Astrocyte (in vitro differentiated cells and primary cell): ENCODE results near the gene SLC29A3.

ENCODE experiments used
- EZH2 ChIP-seq: IDR thresholded peaks from 2 replicates; pipeline ENCODE4 v1.6.1; 2012; ENCODE audit warnings: mild to moderate bottlenecking, low read length, inconsistent platforms; ENCODE audit not compliant: insufficient read depth
- TF ChIP-seq, protein P1 (sequence below): IDR thresholded peaks from 2 replicates; pipeline ENCODE4 v1.5.1; 2011; ENCODE audit warnings: low read depth, mild to moderate bottlenecking, inconsistent platforms, low read length, moderate library complexity; ENCODE audit not compliant: insufficient read depth

DNA sequence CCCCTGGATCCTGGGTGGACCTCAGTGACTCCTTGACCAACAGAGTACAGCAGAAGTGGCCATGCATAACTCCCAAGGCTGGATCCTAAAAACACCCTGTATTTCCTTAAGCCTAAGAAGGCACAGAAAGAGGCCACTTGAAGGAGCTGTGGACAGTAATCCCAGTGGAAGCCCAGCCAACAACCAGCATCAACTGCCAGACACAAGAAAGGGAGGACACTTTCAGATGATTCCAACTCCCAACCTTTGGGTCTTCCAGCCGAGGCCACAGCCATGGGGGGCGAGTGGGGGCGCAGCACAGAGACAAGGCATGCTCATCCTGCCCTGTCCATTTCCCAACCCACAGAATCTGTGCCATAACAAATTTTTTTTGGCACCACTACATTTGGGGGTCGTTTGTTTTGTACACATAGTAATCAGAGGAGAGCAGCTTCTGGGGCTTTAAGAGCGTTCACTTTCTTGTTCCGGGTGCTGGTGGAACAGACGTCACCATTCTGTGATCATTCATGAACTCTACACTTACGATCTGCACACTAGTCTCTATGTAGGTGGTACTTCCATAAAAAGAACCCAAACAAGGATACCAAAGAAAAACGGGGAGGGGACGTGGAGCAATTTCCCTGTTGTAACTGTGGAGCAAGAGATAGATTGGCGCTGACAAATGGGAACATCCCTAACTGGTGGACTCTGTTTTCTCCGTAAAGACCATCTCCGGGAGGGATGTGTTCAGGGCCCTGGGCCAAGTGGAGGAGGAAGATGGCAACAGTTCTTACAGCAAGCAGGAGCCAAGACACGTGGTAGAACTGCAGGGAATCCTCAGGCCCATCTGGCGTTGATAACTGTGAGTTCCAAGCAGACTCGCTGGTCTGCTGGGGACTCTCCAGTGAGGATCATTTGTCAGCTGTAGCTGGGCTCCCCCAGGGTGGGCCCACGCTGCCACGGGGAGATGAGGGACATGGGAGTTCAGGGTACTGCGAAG lies 6.0 kb upstream of the SLC29A3 start:
- TF ChIP-seq, protein P1, sequence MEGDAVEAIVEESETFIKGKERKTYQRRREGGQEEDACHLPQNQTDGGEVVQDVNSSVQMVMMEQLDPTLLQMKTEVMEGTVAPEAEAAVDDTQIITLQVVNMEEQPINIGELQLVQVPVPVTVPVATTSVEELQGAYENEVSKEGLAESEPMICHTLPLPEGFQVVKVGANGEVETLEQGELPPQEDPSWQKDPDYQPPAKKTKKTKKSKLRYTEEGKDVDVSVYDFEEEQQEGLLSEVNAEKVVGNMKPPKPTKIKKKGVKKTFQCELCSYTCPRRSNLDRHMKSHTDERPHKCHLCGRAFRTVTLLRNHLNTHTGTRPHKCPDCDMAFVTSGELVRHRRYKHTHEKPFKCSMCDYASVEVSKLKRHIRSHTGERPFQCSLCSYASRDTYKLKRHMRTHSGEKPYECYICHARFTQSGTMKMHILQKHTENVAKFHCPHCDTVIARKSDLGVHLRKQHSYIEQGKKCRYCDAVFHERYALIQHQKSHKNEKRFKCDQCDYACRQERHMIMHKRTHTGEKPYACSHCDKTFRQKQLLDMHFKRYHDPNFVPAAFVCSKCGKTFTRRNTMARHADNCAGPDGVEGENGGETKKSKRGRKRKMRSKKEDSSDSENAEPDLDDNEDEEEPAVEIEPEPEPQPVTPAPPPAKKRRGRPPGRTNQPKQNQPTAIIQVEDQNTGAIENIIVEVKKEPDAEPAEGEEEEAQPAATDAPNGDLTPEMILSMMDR: no peak
- no peak for TF ChIP-seq EZH2
